H1 (cell line): ENCODE data around the gene ARID1B. TPM values are rescaled to one million over a fixed set of nuclear protein-coding genes. Genes with fewer than 3 reads are reported as not detected.

Experiments
- CTCF ChIA-PET: fragments of 300-600 bp; sonication (Branson Sonifier 250); formaldehyde crosslinking; loops from one replicate; lab custom pipeline; 2021; ENCODE audit not compliant: partially characterized antibody; lab: Charles Lee
- POLR2A ChIA-PET: fragments of 300-600 bp; sonication (Branson Sonifier 250); formaldehyde crosslinking; loops from one replicate; lab custom pipeline; 2021; ENCODE audit warnings: inconsistent platforms; ENCODE audit not compliant: partially characterized antibody; lab: Charles Lee
- DNase-seq, 2 experiments: peaks; one replicate each; pipeline versions ENCODE4 v3.0.0 to v3.0.0-alpha.2; 2010 to 2022; ENCODE audit warnings: low spot score in 2 of 2, low read depth in 1 of 2, mixed read lengths in 1 of 2
- FAIRE-seq: peaks from 2 replicates; lab custom pipeline; 2011; peaks lifted over from hg19 to GRCh38; lab: Jason Lieb, UNC
- H2AFZ ChIP-seq: 2 replicates; pipeline ENCODE4 v1.8.1; 2012; ENCODE audit warnings: low read length, inconsistent platforms
- H2AK5ac ChIP-seq: 2 replicates; pipeline ENCODE4 v1.6.1; 2013; ENCODE audit warnings: low read depth, low read length
- H2BK120ac ChIP-seq: replicated peaks from 2 replicates; pipeline ENCODE3; 2013; ENCODE audit warnings: low read depth, low read length, inconsistent platforms
- H2BK12ac ChIP-seq: 2 replicates; pipeline ENCODE4 v1.6.1; 2013; ENCODE audit warnings: low read depth, low read length
- H2BK15ac ChIP-seq: 2 replicates; pipeline ENCODE4 v1.6.1; 2013; ENCODE audit warnings: low read length
- H2BK20ac ChIP-seq: 2 replicates; pipeline ENCODE4 v1.6.1; 2013; ENCODE audit warnings: low read length
- H2BK5ac ChIP-seq: 2 replicates; pipeline ENCODE4 v1.6.1; 2013; ENCODE audit warnings: low read depth, low read length
- H3K14ac ChIP-seq: 2 replicates; pipeline ENCODE4 v1.6.1; 2013; ENCODE audit warnings: inconsistent platforms; ENCODE audit not compliant: insufficient read length
- H3K18ac ChIP-seq: 2 replicates; pipeline ENCODE4 v1.6.1; 2013; ENCODE audit warnings: low read length; ENCODE audit errors: extremely low read depth
- H3K23ac ChIP-seq: 2 replicates; pipeline ENCODE4 v1.6.1; 2013; ENCODE audit warnings: inconsistent platforms; ENCODE audit not compliant: insufficient read length
- H3K23me2 ChIP-seq: 2 replicates; pipeline ENCODE4 v1.6.1; 2013; ENCODE audit warnings: low read depth, low read length
- H3K27ac ChIP-seq: 2 replicates; pipeline ENCODE4 v1.6.1; 2011; ENCODE audit warnings: low read depth, low read length, inconsistent platforms
- H3K27me3 ChIP-seq, 4 experiments: replicated peaks in 1 of 4; 1 replicate in 1 of 4; 2 replicates in 3 of 4; pipeline versions ENCODE4 v1.6.1 to v1.8.1; 2011 to 2013; ENCODE audit warnings: low read length in 3 of 4, mild to moderate bottlenecking in 3 of 4, inconsistent platforms in 2 of 4, mixed read lengths in 2 of 4, moderate library complexity in 1 of 4; ENCODE audit not compliant: control insufficient read depth in 3 of 4, insufficient read depth in 3 of 4; ENCODE audit errors: extremely low read depth in 1 of 4
- H3K36me3 ChIP-seq, 4 experiments: 2 replicates each; pipeline versions ENCODE4 v1.6.1 to v1.8.1; 2011 to 2013; ENCODE audit warnings: mild to moderate bottlenecking in 4 of 4, low read length in 3 of 4, moderate library complexity in 2 of 4, control low read depth in 1 of 4, inconsistent platforms in 1 of 4; ENCODE audit not compliant: insufficient read depth in 4 of 4, control insufficient read depth in 2 of 4
- H3K4ac ChIP-seq: replicated peaks from 2 replicates; pipeline ENCODE3; 2013; ENCODE audit warnings: low read length, low read depth, mixed read lengths, inconsistent platforms; ENCODE audit not compliant: insufficient read length
- H3K4me1 ChIP-seq, 4 experiments: replicated peaks in 1 of 4; 1 replicate in 1 of 4; 2 replicates in 3 of 4; pipeline versions ENCODE4 v1.6.1 to v1.8.1; 2011 to 2013; ENCODE audit warnings: low read length in 3 of 4, inconsistent platforms in 2 of 4, mixed read lengths in 1 of 4; ENCODE audit not compliant: insufficient read depth in 4 of 4, control insufficient read depth in 3 of 4
- H3K4me2 ChIP-seq, 2 experiments: 2 replicates each; pipeline versions ENCODE4 v1.6.1 to v1.8.1; 2011 to 2013; ENCODE audit warnings: low read depth in 2 of 2, low read length in 2 of 2, control low read depth in 1 of 2, inconsistent platforms in 1 of 2, mild to moderate bottlenecking in 1 of 2; ENCODE audit not compliant: insufficient read depth in 1 of 2
- H3K4me3 ChIP-seq, 4 experiments: fragments of 200-600, 300-600 bp in 1 of 4; sonication (generic), shearing (Covaris generic), sonication (Bioruptor Twin) in 1 of 4; 2 replicates each; pipeline versions ENCODE4 v1.5.1 to v1.8.1; 2011 to 2016; ENCODE audit warnings: low read length in 4 of 4, low read depth in 3 of 4, control low read depth in 2 of 4, inconsistent platforms in 2 of 4, mild to moderate bottlenecking in 2 of 4, mixed read lengths in 1 of 4, moderate library complexity in 1 of 4; ENCODE audit not compliant: insufficient read depth in 2 of 4; ENCODE audit errors: extremely low read depth in 1 of 4
- H3K56ac ChIP-seq: replicated peaks from 2 replicates; pipeline ENCODE3; 2013; ENCODE audit warnings: low read depth, mild to moderate bottlenecking, mixed read lengths, low read length, inconsistent platforms; ENCODE audit not compliant: insufficient read length
- H3K79me1 ChIP-seq: 2 replicates; pipeline ENCODE4 v1.6.1; 2013; ENCODE audit warnings: low read depth, low read length, control low read depth
- H3K79me2 ChIP-seq, 2 experiments: 2 replicates each; pipeline versions ENCODE4 v1.6.1 to v1.8.1; 2012 to 2013; ENCODE audit warnings: low read length in 2 of 2, mild to moderate bottlenecking in 2 of 2, inconsistent platforms in 1 of 2; ENCODE audit not compliant: insufficient read depth in 2 of 2, control insufficient read depth in 1 of 2
- H3K9ac ChIP-seq, 4 experiments: replicated peaks in 1 of 4; 1 replicate in 1 of 4; 2 replicates in 3 of 4; pipeline versions ENCODE4 v1.6.1 to v1.8.1; 2011 to 2013; ENCODE audit warnings: low read depth in 3 of 4, low read length in 3 of 4, control low read depth in 2 of 4, mild to moderate bottlenecking in 2 of 4, moderate library complexity in 2 of 4, inconsistent platforms in 1 of 4; ENCODE audit errors: extremely low read depth in 1 of 4
- H3K9me3 ChIP-seq, 2 experiments: 2 replicates each; pipeline versions ENCODE4 v1.6.1 to v1.8.1; 2012 to 2013; ENCODE audit warnings: mild to moderate bottlenecking in 2 of 2, moderate library complexity in 2 of 2, control low read depth in 1 of 2, inconsistent platforms in 1 of 2, low read depth in 1 of 2, low read length in 1 of 2, mixed read lengths in 1 of 2; ENCODE audit not compliant: insufficient read depth in 2 of 2
- H4K20me1 ChIP-seq, 2 experiments: replicated peaks in 1 of 2; 2 replicates each; pipeline versions ENCODE3 to v1.8.1; 2011 to 2013; ENCODE audit warnings: inconsistent platforms in 2 of 2, low read length in 2 of 2, mild to moderate bottlenecking in 1 of 2; ENCODE audit not compliant: insufficient read depth in 2 of 2, control insufficient read depth in 1 of 2
- H4K5ac ChIP-seq: 2 replicates; pipeline ENCODE4 v1.6.1; 2013; ENCODE audit warnings: low read length, low read depth, mixed read lengths, inconsistent platforms; ENCODE audit not compliant: insufficient read length
- H4K8ac ChIP-seq: 2 replicates; pipeline ENCODE4 v1.8.0; 2013; ENCODE audit warnings: mild to moderate bottlenecking, moderate library complexity, low read length, inconsistent platforms; ENCODE audit not compliant: insufficient read depth; ENCODE audit errors: extremely low read depth
- H4K91ac ChIP-seq: replicated peaks from 2 replicates; pipeline ENCODE3; 2013; ENCODE audit warnings: low read length, mixed read lengths, inconsistent platforms; ENCODE audit not compliant: insufficient read length
- CBX5 ChIP-seq: fragments of 300-800, 300-1000 bp; sonication (generic); IDR thresholded peaks from 2 replicates; pipeline ENCODE4 v1.7.1; 2016; ENCODE audit warnings: antibody characterized with exemption, low read length, low read depth
- KDM4A ChIP-seq: IDR thresholded peaks from one replicate; pipeline ENCODE4 v1.7.1; 2012; ENCODE audit warnings: low read depth, mild to moderate bottlenecking, moderate library complexity, low read length, inconsistent platforms; ENCODE audit not compliant: severe bottlenecking
- PHF8 ChIP-seq: fragments of 200-600 bp; sonication (generic); conservative IDR thresholded peaks from 2 replicates; pipeline ENCODE4 v1.7.1; 2012; ENCODE audit warnings: low read depth, mild to moderate bottlenecking, inconsistent platforms, low read length, moderate library complexity
- WGBS, 2 experiments: shearing (Covaris generic) in 1 of 2; methylation state at CpG; one replicate each; pipeline versions ENCODE4 v1.1.6 to v1.1.7; 2013 to 2015; ENCODE audit warnings: low lambda C conversion rate in 2 of 2, mixed read lengths in 2 of 2, inconsistent platforms in 1 of 2, low coverage in 1 of 2, missing lambda C conversion rate in 1 of 2; ENCODE audit not compliant: insufficient replicate concordance in 2 of 2, insufficient coverage in 1 of 2, insufficient read length in 1 of 2; ENCODE audit errors: extremely low coverage in 1 of 2, missing lambda C conversion rate in 1 of 2; 5-methylcytosine and 5-hydroxymethylcytosine counted together
- polyA plus RNA-seq, 7 experiments: library from polyadenylated mRNA; depleted of rRNA in 3 of 7; stranded (reverse) in 5 of 7; unstranded in 2 of 7; fragments of >200 nt in 5 of 7; fragments of 200-250 nt in 2 of 7; gene quantifications; 1 replicate in 5 of 7; 2 replicates in 1 of 7; 4 replicates in 1 of 7; pipeline versions ENCODE4 v1.2.1 to v1.2.3, GENCODE V29; 2011 to 2013; ENCODE audit warnings: missing spikeins in 2 of 7, mixed read lengths in 2 of 7
- total RNA-seq: library from RNA; stranded (reverse); fragmentation: NEBNext Ultra II Directional; extraction: Animal tissue kit (Norgen Biotek cat#: 25700); gene quantifications from 2 replicates; pipeline ENCODE4 v1.2.1, GENCODE V29; 2021
- TF ChIP-seq, protein P1 (sequence below): IDR thresholded peaks from 2 replicates; pipeline ENCODE4 v1.6.1; 2012; ENCODE audit warnings: inconsistent platforms

The ARID1B gene
- total and polyA plus RNA-seq, 2 of the 8 experiments (the other 6 are each of a cell fraction or from before 2014, with no cell fraction given): 24.3 to 70.3 TPM

DNA sequence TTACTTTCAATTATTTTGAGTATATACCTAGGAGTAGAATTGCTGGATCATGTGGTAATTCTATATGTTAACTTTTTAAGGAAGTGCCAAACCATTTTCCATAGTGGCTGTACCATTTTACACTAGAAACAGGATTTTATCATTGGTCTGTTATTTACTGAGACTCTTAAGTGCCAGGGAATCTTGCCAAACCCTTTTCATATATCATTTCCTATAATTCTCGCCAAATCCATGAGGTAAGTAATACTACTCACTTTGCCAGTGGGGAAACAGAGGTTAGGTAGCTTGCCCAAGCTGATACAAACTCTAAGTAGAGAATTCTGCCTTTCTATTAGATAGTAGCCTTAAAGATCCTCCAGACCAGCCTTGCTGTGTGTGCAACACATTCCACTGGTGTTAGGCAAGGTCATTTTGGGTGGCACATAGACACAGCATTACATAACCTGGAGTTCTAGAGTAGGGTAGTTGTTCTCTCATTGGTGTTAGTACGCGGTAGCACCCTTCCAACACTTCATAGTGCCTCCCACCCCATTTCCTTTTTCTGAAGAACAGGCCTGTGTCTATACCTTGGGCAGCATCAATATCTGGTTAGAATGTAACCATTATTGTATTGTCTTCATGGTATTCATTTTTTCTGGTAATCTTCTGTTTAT, 65.5 kb downstream of the ARID1B start:
- peaks cover 7 to 11% of the 10 kb centered on the region in 2 experiments for H4K20me1 ChIP-seq

More for the DNA sequence above, 65.5 kb downstream of the ARID1B start:
- peaks cover 1 to 31% (median 17%) of the 10 kb centered on the region in 4 experiments; a peak in 5 of 7 replicates for H3K4me1 ChIP-seq
- no peak overlapping the region for H3K4me2 ChIP-seq
- TF ChIP-seq CBX5 (no peak), KDM4A (no peak), PHF8 (no peak)
- TF ChIP-seq, protein P1, sequence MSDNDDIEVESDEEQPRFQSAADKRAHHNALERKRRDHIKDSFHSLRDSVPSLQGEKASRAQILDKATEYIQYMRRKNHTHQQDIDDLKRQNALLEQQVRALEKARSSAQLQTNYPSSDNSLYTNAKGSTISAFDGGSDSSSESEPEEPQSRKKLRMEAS: no peak
- TF ChIP-seq, all 59 proteins: peak for 0
- no peak overlapping the region for H3K4ac ChIP-seq
- H4K5ac ChIP-seq: no peak overlapping the region
- H3K36me3 ChIP-seq: no peaks in the 10 kb centered on the region
- H2BK120ac ChIP-seq: no peak overlapping the region
- H3K23me2 ChIP-seq: no peaks in the 10 kb centered on the region
- H2BK12ac ChIP-seq: no peak overlapping the region
- no peak overlapping the region for H2BK15ac ChIP-seq
- H4K8ac ChIP-seq: no peak overlapping the region
- no peaks in the 10 kb centered on the region for H3K27me3 ChIP-seq
- H3K9ac ChIP-seq: no peak overlapping the region
- H3K79me1 ChIP-seq: peaks cover 10% of the 10 kb centered on the region
- no peak overlapping the region for H4K91ac ChIP-seq
- ChIA-PET POLR2A (interaction anchor here (1.1 kb wide), 1 partner anchor 10 kb away, joined by 3 read pairs; no protein-coding TSS in a partner anchor), CTCF (interaction anchor here (1.0 kb wide), 1 partner anchor 32 kb away, joined by 4 read pairs; no protein-coding TSS in a partner anchor)
- WGBS, 2 experiments: 90% methylated on average over 3 of the region's 3 CpGs; no CpG with 5 or more reads in 1 of the 2 experiments
- H3K18ac ChIP-seq: no peak overlapping the region
- no peak overlapping the region for H2AFZ ChIP-seq
- H3K56ac ChIP-seq: no peak overlapping the region
- H3K4me3 ChIP-seq: no peak overlapping the region
- H3K9me3 ChIP-seq: no peaks in the 10 kb centered on the region
- H3K23ac ChIP-seq: no peak overlapping the region
- H3K79me2 ChIP-seq: peaks cover 15 to 97% of the 10 kb centered on the region in 2 experiments; a peak in 3 of 4 replicates
- H2BK5ac ChIP-seq: no peak overlapping the region
- H3K27ac ChIP-seq: no peak overlapping the region
- no peak for DNase-seq
- H2AK5ac ChIP-seq: no peak overlapping the region
- no peak overlapping the region for H3K14ac ChIP-seq
- no peak overlapping the region for H2BK20ac ChIP-seq
- no peak for FAIRE-seq
